GM19025 (cell line): ENCODE data around the gene TANGO2.

ENCODE experiments used
- ATAC-seq: cut with Tn5 transposase; IDR thresholded peaks from one replicate; pipeline ENCODE4 v1.9.1; 2021; ENCODE audit warnings: mild to moderate bottlenecking, low read depth, moderate library complexity; ENCODE audit not compliant: unreplicated experiment

The TANGO2 gene

GRCh38 chr22:20039683-20040325, 18.9 kb downstream of the TANGO2 start:
- no peak for ATAC-seq

- no peak for ATAC-seq
Observed at GRCh38 chr22:20040327-20041200, 19.7 kb downstream of the TANGO2 start.

GRCh38 chr22:20043057-20043996, 22.4 kb downstream of the TANGO2 start:
- no peak for ATAC-seq

GRCh38 chr22:20043997-20044342, 23.1 kb downstream of the TANGO2 start:
- no peak for ATAC-seq

- ATAC-seq: no peak
Observed at GRCh38 chr22:20044495-20045151, 23.7 kb downstream of the TANGO2 start.

GRCh38 chr22:20046730-20047129, 25.8 kb downstream of the TANGO2 start:
- ATAC-seq: no peak

GRCh38 chr22:20051927-20052308, 31.0 kb downstream of the TANGO2 start:
- no peak for ATAC-seq

- ATAC-seq: no peak
Observed at GRCh38 chr22:20052309-20053259, 31.7 kb downstream of the TANGO2 start.

- no peak for ATAC-seq
Observed at GRCh38 chr22:20053407-20054033, 32.6 kb downstream of the TANGO2 start.

- ATAC-seq: no peak
Observed at GRCh38 chr22:20054034-20054427, 33.1 kb downstream of the TANGO2 start.

- no peak for ATAC-seq
Observed at GRCh38 chr22:20054485-20054884, 33.6 kb downstream of the TANGO2 start.

- ATAC-seq: no peak
Observed at GRCh38 chr22:20055144-20055543, 34.2 kb downstream of the TANGO2 start.

GRCh38 chr22:20055654-20056053, 34.7 kb downstream of the TANGO2 start:
- no peak for ATAC-seq

- no peak for ATAC-seq
Observed at GRCh38 chr22:20056161-20056560, 35.3 kb downstream of the TANGO2 start.

GRCh38 chr22:20056696-20057386, 35.9 kb downstream of the TANGO2 start:
- ATAC-seq: no peak

GRCh38 chr22:20057596-20058268, 36.8 kb downstream of the TANGO2 start:
- ATAC-seq: no peak

GRCh38 chr22:20058989-20059770, 38.3 kb downstream of the TANGO2 start:
- no peak for ATAC-seq
